ENCODE results near the gene RICTOR. TPM values are rescaled to one million over a fixed set of nuclear protein-coding genes. Genes with fewer than 3 reads are reported as not detected.

Gene RICTOR, protein sequence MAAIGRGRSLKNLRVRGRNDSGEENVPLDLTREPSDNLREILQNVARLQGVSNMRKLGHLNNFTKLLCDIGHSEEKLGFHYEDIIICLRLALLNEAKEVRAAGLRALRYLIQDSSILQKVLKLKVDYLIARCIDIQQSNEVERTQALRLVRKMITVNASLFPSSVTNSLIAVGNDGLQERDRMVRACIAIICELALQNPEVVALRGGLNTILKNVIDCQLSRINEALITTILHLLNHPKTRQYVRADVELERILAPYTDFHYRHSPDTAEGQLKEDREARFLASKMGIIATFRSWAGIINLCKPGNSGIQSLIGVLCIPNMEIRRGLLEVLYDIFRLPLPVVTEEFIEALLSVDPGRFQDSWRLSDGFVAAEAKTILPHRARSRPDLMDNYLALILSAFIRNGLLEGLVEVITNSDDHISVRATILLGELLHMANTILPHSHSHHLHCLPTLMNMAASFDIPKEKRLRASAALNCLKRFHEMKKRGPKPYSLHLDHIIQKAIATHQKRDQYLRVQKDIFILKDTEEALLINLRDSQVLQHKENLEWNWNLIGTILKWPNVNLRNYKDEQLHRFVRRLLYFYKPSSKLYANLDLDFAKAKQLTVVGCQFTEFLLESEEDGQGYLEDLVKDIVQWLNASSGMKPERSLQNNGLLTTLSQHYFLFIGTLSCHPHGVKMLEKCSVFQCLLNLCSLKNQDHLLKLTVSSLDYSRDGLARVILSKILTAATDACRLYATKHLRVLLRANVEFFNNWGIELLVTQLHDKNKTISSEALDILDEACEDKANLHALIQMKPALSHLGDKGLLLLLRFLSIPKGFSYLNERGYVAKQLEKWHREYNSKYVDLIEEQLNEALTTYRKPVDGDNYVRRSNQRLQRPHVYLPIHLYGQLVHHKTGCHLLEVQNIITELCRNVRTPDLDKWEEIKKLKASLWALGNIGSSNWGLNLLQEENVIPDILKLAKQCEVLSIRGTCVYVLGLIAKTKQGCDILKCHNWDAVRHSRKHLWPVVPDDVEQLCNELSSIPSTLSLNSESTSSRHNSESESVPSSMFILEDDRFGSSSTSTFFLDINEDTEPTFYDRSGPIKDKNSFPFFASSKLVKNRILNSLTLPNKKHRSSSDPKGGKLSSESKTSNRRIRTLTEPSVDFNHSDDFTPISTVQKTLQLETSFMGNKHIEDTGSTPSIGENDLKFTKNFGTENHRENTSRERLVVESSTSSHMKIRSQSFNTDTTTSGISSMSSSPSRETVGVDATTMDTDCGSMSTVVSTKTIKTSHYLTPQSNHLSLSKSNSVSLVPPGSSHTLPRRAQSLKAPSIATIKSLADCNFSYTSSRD (N-terminal part only)
- polyA plus RNA-seq (ENCODE audit: insufficient read length in 3 of 3) = 10 to 100 TPM; 19.8 to 30.2 (median 29.3) TPM
- long read RNA-seq, donor 1 = 0 reads
- long read RNA-seq, donor 2 = 0 reads
- long read RNA-seq, donor 3 = 0 reads
- long read RNA-seq, donor 4 = 0 reads
- long read RNA-seq, donor 5 = 0 reads
- long read RNA-seq, donor 6, partial matches to known transcripts = 0 of 1 reads
- long read RNA-seq, donor 6, other reads (novel, unspliced or antisense) = 0 of 1 reads
- long read RNA-seq, donor 7 = 0 reads
- long read RNA-seq, donor 8, full-length matches to known transcripts = 1 of 1 reads
- long read RNA-seq, donor 8, partial matches to known transcripts = 0 of 1 reads
- long read RNA-seq, donor 8, other reads (novel, unspliced or antisense) = 0 of 1 reads
- long read RNA-seq, donor 9, partial matches to known transcripts = 7 of 7 reads
- long read RNA-seq, donor 9, other reads (novel, unspliced or antisense) = 0 of 7 reads
- long read RNA-seq, donor 10, partial matches to known transcripts = 0 of 1 reads
- long read RNA-seq, donor 10, other reads (novel, unspliced or antisense) = 0 of 1 reads
- long read RNA-seq, donor 11 = 0 reads
- long read RNA-seq, donor 12 = 0 reads
- long read RNA-seq, donor 13, partial matches to known transcripts = 0 of 1 reads
- long read RNA-seq, donor 13, other reads (novel, unspliced or antisense) = 0 of 1 reads
- long read RNA-seq, donor 14 = 0 reads
- long read RNA-seq, donor 15 = 0 reads
- long read RNA-seq, donor 16 = 0 reads

GRCh38 chr5:39074017-39074814, at the start of gene RICTOR:
Gene RICTOR, minus strand, starts transcription at chr5:39074399. Its CDS starts 22 bp downstream, at chr5:39074377.
- DNase-seq = peak; percentile 89

GRCh38 chr5:39121922-39122321, 47.7 kb upstream of the RICTOR start:
- DNase-seq = no peak

- DNase-seq = no peak
These were observed 47.1 kb upstream of the RICTOR start for GRCh38 chr5:39121315-39121714.

- DNase-seq = no peak
These were observed 45.8 kb upstream of the RICTOR start for GRCh38 chr5:39120052-39120420.

- DNase-seq = no peak
These were observed 45.3 kb upstream of the RICTOR start for GRCh38 chr5:39119404-39120051.

DNA sequence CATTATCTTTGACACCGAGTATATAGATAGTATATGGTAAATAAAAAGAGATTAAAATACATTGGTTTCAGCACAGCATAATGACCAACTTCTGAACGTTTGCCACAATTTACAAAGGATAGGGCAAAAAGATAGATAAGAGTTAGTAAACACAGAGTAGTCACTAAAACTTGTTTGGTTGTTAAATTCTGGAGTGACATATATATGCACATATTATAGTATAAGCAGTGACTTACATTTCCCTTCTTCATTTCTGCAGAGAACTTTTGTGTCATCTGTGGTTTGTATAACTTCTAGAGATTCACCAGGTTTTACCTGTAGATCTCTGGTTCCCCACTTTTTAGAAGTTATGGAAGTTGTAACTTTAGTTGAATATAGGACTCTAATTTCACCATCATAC, 44.4 kb upstream of the RICTOR start:
- DNase-seq = no peak

DNA sequence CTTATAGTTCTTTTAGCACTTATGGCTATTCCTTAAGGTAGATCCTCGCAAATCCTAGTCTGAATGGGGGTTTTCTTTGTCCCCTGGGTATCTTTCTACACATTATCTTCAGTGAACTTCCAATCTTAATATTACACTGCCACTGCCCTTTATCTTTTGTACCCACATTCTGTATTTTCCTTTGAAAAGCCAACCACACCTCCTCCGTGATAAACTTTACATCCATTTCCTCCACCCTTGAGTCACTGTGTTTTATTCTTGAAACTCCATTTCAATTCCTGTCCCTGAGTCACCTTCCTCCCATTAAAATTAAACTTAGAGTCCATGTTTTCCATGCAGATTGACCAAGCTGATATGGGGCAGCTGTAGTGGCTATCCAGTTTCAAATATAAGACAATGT, 43.2 kb upstream of the RICTOR start:
- DNase-seq = no peak

DNA sequence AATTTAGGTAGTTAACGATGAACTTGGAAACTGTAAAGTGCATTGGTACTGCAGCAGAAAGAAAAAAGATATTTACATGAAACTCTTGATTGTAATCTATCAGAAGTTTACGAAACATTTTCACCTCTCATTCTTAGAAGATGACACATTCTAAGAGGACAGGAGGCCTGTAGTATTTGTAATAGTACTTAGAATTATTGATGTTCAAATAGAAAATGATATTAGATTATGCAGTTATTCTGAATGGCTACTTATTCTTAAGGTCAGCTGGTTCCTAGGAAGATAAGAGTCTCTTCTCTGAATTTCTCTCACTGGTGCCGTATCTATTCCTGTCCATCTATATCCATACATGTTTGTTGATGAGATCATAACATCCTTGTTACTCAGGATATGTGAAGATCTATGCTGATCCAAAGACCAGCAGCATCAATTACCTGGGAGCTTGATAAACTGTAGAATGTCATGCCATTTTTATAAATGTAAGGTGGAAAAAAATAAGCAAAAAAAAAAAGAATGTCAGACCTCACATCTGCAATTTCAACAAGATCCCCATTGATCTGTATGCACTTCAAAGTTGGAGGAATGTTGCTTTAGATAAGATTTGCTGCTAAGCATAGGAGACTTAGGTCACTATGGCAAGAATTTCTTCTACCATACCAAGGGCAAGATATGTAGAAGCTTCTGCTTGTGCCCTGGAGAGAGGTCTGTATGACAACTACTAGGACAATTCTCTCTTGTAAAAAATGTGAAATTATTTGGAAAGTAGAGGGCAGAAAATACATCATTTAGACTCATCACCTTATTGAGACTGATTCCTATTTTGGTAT, 42.4 kb upstream of the RICTOR start:
- no peak for DNase-seq

DNA sequence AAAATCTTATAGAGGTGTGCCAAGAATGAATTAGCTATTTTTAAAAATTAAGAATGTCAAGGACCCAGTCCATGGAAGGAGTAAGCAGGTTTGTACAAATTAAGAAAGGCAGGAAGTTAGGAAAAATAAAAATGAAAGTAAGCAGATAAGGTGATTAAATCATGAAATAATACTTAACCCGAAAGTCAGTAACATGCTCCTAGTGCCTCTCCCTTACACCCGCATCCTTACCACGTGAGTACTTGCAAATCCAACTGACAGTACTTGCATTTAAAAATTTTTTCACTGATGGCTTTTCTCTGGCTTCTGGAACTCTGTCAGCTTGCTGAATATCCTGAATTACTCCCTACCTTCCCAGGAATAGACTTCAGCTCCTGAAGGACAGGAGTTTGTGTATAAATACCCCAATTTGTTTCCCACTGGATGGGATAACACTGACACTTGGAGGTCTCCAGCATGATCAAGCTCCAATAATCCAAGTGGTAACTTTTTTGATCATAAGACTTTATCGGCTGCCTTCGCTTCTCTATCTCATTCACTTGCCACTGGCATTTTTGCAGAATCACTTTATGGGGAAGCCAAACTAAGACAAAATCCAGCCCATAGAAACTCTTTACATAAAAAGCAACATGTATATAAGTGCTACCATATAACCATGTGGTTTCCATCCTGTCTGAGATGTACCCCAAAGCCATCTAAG, 41.6 kb upstream of the RICTOR start:
- no peak for DNase-seq

- DNase-seq = no peak
These were observed 40.0 kb upstream of the RICTOR start for GRCh38 chr5:39114155-39114554.

GRCh38 chr5:39113354-39113953, 39.3 kb upstream of the RICTOR start:
- no peak for DNase-seq

- no peak for DNase-seq
These were observed 35.4 kb upstream of the RICTOR start for GRCh38 chr5:39109606-39110005.

DNA sequence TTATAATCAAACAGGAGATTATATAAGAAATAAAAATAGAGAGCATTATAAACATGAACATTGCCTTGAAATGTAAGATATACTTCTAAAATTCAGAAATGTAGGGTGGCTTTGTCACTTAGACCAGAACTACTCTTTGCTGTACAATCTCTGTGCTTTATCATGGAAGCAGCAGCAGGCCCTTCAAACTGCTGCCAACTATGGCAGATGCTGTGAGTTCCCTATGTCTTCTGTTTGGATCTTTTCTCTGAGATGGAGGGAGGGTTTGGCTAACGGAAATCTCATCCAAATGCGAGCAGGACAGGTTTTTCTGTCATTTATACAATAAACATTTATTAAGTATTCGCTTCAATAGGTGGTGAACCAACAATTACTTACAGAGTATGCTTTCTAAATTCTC, 34.8 kb upstream of the RICTOR start:
- DNase-seq = no peak

- DNase-seq = no peak
These were observed 33.2 kb upstream of the RICTOR start for GRCh38 chr5:39107350-39107749.

GRCh38 chr5:39106322-39106721, 32.1 kb upstream of the RICTOR start:
- DNase-seq = no peak

GRCh38 chr5:39104221-39104620, 30.0 kb upstream of the RICTOR start:
- DNase-seq = no peak

GRCh38 chr5:39102684-39103155, 28.5 kb upstream of the RICTOR start:
- DNase-seq = no peak
